GM18907 (cell line): ENCODE data around the gene POU1F1.
"Not testable (repeated sequence)": the region's sequence is repeated elsewhere in the genome, so short reads cannot be mapped to it uniquely, and the experiment has no call there.

Source experiments
- ATAC-seq: cut with Tn5 transposase; IDR thresholded peaks from one replicate; pipeline ENCODE4 v1.9.1; 2021; ENCODE audit warnings: mild to moderate bottlenecking, moderate library complexity; ENCODE audit not compliant: unreplicated experiment

Gene POU1F1, protein sequence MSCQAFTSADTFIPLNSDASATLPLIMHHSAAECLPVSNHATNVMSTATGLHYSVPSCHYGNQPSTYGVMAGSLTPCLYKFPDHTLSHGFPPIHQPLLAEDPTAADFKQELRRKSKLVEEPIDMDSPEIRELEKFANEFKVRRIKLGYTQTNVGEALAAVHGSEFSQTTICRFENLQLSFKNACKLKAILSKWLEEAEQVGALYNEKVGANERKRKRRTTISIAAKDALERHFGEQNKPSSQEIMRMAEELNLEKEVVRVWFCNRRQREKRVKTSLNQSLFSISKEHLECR

GRCh38 chr3:87276484-87276883 lies at the start of gene POU1F1:
TSS of gene POU1F1 (minus strand) at chr3:87276584. CDS start at chr3:87276462, 122 bp downstream.
- no peak for ATAC-seq

GRCh38 chr3:87324609-87325008 lies 48.2 kb upstream of the POU1F1 start:
- no peak for ATAC-seq

- no peak for ATAC-seq
These were observed 44.6 kb upstream of the POU1F1 start for GRCh38 chr3:87320756-87321626.

DNA sequence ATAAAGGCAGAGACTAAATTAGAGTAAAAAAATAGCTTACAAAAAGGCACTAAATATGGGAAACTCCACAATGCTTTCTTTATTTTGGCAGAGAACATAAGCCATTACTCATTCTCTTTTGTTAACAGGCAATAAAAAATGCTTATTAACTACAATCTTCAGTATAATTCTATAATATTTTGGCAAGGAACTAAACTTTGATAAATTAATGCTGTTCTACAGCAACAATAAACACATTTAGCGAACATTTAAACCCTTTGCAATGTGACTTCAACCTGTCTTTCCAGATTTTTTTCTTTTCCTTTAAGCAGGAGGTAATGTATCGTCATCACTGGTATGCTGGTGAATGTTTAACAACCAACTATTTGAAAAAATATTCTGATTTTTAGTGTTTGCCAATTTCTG lies 42.2 kb upstream of the POU1F1 start:
- no peak for ATAC-seq

DNA sequence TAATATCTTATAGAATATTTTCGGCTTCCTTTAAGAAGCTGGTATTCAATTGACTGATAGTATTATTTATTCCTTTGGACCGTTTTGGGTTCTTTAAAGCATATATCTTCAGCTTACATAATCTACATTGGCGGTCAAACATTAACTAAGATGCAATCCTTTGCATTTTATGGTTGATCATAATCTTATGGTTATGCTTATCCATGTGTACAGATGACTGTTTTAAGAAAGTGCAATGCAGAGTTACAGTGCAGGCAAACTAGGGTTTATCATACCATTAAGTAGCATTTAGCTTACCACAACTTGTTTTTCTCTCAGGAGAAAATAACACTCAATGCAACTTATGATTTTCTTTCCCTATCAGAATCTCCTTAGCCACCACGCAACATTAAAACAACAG lies 41.4 kb upstream of the POU1F1 start:
- ATAC-seq = no peak

GRCh38 chr3:87313641-87314040 lies 37.3 kb upstream of the POU1F1 start:
- no peak for ATAC-seq

GRCh38 chr3:87311309-87311708 lies 34.9 kb upstream of the POU1F1 start:
- ATAC-seq = no peak

GRCh38 chr3:87309601-87310000 lies 33.2 kb upstream of the POU1F1 start:
- ATAC-seq = no peak

- peak; percentile 68 for ATAC-seq
These were observed 31.4 kb upstream of the POU1F1 start for GRCh38 chr3:87307805-87308204.

DNA sequence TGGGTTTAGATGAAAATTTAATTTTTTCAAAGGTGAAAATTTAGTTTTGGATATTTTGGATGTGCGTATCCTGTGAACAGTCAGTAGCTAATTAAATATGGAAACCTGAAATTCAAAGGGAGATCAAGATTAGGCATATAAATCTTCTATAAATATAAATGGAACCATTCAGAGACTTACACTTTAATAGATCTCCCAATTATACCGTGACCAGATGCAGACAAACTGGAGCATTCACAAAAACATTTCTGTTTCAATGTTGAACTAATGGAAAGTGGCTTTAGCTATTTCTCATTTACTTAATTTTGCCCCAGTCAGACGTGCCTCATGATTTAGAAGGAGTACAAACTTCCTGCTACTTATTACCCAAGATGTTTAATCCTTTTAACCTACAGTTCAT lies 29.1 kb upstream of the POU1F1 start:
- no peak for ATAC-seq

DNA sequence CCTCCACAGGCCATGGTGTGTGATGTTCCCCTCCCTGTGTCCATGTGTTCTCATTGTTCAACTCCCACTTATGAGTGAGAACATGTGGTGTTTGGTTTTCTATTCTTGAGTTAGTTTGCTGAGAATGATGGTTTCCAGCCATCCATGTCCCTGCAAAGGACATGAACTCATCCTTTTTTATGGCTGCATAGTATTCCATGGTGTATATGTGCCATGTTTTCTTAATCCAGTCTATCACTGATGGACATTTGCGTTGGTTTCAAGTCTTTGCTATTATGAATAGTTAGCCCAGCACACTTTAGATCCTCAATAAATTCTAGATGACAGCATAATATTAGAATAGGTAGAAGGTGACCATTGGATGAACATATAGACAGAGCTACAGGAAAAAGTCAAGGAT lies 28.6 kb upstream of the POU1F1 start:
- ATAC-seq = not testable (repeated sequence)

DNA sequence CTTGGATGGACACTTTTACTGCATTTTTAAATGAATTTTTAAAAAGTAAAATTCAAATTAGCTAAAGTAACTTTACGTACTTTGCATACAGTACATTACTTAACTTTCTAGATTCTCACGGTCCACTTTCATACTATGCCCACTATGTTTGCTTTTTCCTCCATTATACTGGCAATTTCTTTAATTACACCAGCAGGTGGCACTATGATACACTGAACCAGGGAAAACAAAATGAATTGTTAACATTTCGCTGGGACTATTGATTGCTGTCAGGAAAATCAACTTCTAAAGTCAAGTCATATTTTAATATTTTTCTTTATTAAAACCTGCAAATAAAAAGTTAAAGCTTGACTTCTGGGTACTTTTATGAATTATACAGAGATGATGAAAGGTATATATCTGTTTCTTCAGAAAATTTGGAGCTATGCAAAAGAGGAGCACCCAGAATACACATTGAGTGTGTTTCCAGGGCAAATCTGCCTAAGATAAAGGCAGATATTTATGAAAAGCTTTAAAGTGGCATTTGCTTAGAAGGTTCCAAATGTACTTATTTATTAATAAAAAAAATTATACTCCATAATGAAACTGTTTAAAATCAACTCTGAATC lies 21.8 kb upstream of the POU1F1 start:
- peak; percentile 91 for ATAC-seq

GRCh38 chr3:87288446-87288845 lies 12.1 kb upstream of the POU1F1 start:
- ATAC-seq = no peak

DNA sequence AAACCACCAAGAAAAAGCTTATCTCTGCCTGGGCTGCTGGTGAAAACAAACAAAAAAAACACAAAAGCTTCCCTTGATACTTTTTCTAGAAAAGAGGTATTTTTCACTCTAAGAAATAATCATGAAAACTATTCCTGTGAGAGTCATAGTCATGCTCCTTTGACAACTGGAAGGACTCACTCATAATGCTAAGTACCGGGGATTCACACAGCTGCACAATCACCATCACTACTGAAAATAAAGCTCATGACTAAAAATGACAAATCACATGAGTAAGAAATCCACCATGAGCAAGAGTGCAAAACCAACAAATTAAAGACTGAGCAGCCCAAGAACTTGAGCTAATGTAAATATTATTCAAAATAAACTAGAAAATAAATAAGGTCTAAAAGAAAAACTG lies 10.6 kb upstream of the POU1F1 start:
- ATAC-seq = peak; percentile 62

- ATAC-seq = peak; percentile 83
These were observed 3.6 kb downstream of the POU1F1 start for GRCh38 chr3:87272718-87273341.

GRCh38 chr3:87270908-87271700 lies 5.3 kb downstream of the POU1F1 start:
- ATAC-seq = no peak

DNA sequence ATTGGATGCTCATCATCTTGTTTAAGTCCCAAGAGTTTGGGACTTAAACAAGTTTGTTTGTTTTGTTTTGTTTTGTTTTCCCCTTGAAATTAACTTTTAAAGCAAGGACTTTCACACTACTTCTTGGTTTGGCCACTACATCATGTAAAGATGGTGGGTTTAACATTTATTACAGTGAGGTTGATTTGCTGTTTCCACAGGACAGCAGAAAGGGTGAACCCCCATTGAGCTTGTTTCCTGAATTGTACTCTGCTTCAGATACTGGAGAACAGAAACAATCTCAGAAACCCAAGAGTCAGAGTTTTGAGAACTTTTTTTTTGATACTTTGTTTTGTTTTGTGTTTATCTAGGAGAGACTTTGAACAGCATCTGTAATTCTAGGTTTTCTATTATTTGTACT lies 6.7 kb downstream of the POU1F1 start:
- no peak for ATAC-seq

GRCh38 chr3:87268646-87269211 lies 7.7 kb downstream of the POU1F1 start:
- ATAC-seq = no peak

- no peak for ATAC-seq
These were observed 8.3 kb downstream of the POU1F1 start for GRCh38 chr3:87267953-87268645.

- no peak for ATAC-seq
These were observed 14.5 kb downstream of the POU1F1 start for GRCh38 chr3:87261925-87262324.
